Mucosa of rectum (tissue), 2 donors: ENCODE results near the gene PAPPA.

Experiments used
- H3K27ac ChIP-seq, 2 donors: one replicate each; pipeline ENCODE4 v1.7.0; 2013; ENCODE audit warnings: inconsistent platforms in 2 of 2, low read depth in 2 of 2, low read length in 2 of 2
- H3K27me3 ChIP-seq, 2 donors: one replicate each; pipeline ENCODE4 v1.7.0; 2013; ENCODE audit warnings: low read length in 2 of 2; ENCODE audit not compliant: control insufficient read depth in 2 of 2, insufficient read depth in 2 of 2
- H3K36me3 ChIP-seq, 2 donors: one replicate each; pipeline ENCODE4 v1.7.0; 2013; ENCODE audit warnings: low read length in 2 of 2; ENCODE audit not compliant: control insufficient read depth in 2 of 2, insufficient read depth in 2 of 2
- H3K4me1 ChIP-seq, 2 donors: one replicate each; pipeline ENCODE4 v1.7.0; 2013; ENCODE audit warnings: low read length in 2 of 2, mild to moderate bottlenecking in 1 of 2; ENCODE audit not compliant: control insufficient read depth in 2 of 2, insufficient read depth in 2 of 2
- H3K4me3 ChIP-seq, 2 donors: one replicate each; pipeline ENCODE4 v1.7.0; 2013; ENCODE audit warnings: low read length in 2 of 2
- H3K9ac ChIP-seq, 2 donors: one replicate each; pipeline ENCODE4 v1.7.0; 2013; ENCODE audit warnings: low read length in 2 of 2, low read depth in 1 of 2, mild to moderate bottlenecking in 1 of 2
- H3K9me3 ChIP-seq, 2 donors: one replicate each; pipeline ENCODE4 v1.7.0; 2013; ENCODE audit warnings: low read length in 2 of 2; ENCODE audit not compliant: control insufficient read depth in 2 of 2
- donor health status: healthy.
- donor health status: Normal muscosa, but diverticular disease.

The PAPPA gene

DNA sequence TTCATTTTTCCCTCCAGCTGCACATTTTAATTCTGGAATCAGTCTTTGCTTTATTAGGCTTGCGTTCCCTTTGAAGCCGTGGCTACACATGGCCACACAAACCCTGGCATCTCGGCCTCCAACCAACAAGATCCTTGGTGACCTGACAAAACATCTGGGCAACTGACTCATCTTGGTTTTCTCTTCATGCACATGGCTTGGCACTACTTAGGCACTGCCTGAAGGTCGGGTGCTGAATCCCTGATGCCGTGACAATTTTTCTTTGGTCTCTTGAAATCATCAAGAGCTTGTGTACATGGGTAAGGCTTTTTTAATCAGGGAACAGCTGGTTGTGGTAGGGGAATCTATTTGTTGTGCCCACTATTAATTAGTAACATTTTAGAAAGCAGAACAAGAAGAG is 16.0 kb upstream of the PAPPA start:
- Histone ChIP-seq H3K4me1 (no peaks in the 10 kb centered on the region), H3K27ac (no peak overlapping the region), H3K27me3 (no peaks in the 10 kb centered on the region), H3K4me3 (no peak overlapping the region), H3K9me3 (no peaks in the 10 kb centered on the region), H3K9ac (no peak overlapping the region), H3K36me3 (no peaks in the 10 kb centered on the region)

DNA sequence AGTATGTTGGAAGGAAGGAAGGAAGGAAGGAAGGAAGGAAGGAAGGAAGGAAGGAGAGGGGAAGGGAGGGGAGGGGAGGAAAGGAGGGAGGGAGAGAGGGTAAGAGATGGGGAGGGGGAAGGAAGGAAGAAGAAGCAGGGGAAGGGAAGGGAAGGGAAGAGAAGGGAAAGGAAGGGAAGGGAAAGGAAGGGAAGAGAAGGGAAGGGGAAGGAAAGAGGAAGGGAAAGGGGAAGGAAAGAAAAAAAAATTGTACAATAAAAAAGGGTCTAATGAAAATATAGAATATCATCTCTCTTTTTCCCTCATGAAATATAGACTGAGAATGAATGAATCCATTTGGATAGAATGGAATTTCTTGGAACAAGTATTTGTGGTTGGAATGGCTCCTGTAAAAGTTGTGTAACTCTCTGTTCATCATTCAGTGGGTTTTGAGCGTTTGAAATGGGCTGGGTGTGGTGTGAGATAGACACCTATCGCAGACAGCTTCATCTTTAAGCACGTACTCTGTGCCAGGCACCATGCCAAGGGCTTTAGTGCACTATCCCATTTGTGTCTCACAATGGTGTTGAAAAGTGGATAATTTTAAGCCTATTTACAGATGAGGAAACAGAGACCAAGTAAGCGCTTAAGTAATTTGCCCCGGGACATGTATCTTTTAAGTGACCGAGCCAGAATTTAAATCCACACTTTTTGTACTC is 11.6 kb upstream of the PAPPA start:
- Histone ChIP-seq H3K9me3 (no peaks in the 10 kb centered on the region), H3K36me3 (no peaks in the 10 kb centered on the region), H3K4me1 (no peaks in the 10 kb centered on the region), H3K27ac (no peak overlapping the region), H3K9ac (no peak overlapping the region), H3K27me3 (no peaks in the 10 kb centered on the region), H3K4me3 (no peak overlapping the region)

DNA sequence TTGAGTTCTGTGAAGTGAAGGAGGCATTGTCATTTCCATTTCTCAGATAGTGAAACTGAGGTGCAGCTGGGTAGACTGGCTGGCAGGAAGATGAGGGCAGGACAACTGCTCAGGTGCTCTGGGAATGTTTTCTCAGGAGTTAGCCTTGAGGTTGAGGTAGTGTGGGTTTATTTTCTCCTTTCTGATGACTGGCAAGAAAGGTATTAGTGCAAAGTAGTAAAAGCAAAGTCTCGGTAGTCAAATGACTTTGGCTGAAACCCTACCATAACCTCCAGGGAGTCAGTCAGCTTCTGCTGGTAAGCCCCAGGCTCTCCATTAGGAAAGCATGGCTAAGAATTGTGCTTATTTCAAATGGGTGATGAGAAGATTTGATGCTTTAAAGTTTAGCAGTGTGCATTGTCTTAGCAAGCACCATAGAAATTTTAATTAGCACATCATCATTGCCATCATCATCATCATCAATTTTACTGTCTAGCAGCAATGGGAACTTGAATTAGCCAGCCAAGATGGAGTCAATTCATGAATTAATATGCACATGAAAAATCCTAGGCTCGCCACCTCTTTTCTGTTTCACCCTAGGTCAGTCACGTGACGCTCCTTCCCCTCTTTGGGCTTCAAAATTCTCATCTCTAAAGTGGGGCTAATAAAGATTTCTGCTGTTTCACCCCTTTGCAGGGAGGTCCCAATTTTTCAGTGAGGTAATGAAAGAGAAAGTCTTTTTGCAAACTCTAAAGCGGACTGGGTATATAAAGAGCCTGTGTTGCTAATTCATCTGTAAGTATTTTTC is 10.7 kb upstream of the PAPPA start:
- no peak overlapping the region for H3K4me3 ChIP-seq
- no peaks in the 10 kb centered on the region for H3K9me3 ChIP-seq
- H3K27me3 ChIP-seq, result no peaks in the 10 kb centered on the region
- H3K36me3 ChIP-seq, result no peaks in the 10 kb centered on the region
- H3K27ac ChIP-seq, result no peak overlapping the region
- H3K4me1 ChIP-seq, result no peaks in the 10 kb centered on the region
- no peak overlapping the region for H3K9ac ChIP-seq

DNA sequence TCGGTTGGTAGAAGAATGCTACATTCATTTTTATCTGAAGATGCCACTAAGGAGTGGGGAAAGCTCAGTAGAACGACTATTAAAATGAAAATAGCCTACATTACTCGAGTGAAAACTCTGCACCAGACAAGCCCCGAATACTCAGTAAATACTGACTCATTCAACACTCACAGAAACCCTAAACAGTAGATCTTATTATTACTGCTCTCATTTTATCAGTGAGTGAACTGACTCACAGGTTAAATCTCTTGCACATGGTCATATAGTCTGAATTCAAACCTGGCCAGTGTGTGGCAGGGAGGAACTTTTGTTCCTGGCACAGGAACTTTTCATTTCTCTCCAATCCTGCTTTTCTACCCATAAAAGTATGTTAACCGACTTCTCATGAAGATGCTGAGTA is 9.6 kb upstream of the PAPPA start:
- no peaks in the 10 kb centered on the region for H3K36me3 ChIP-seq
- no peak overlapping the region for H3K27ac ChIP-seq
- H3K27me3 ChIP-seq, result no peaks in the 10 kb centered on the region
- no peaks in the 10 kb centered on the region for H3K9me3 ChIP-seq
- no peak overlapping the region for H3K4me3 ChIP-seq
- H3K4me1 ChIP-seq, result no peaks in the 10 kb centered on the region
- no peak overlapping the region for H3K9ac ChIP-seq

DNA sequence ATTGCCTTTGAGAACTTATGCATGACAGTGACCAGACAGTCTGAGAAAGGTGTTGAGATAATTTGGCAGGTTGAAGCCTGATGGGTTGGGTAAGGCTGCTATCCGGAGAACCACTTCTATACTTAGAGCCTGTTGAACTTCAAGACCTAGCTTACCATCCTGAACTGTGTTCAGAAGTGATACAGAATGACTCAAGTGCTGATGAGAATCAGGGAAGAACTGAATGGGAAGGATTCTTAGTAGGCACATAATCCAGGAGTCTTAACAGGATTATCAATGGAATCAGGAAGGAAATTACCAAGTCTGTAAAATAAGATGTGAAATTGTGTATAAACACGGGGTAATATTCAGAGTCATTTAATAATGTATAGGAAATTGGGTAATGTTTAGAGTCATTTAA is 9.0 kb upstream of the PAPPA start:
- Histone ChIP-seq H3K27me3 (no peaks in the 10 kb centered on the region), H3K4me1 (no peaks in the 10 kb centered on the region), H3K4me3 (no peak overlapping the region), H3K9ac (no peak overlapping the region), H3K9me3 (no peaks in the 10 kb centered on the region), H3K36me3 (no peaks in the 10 kb centered on the region), H3K27ac (no peak overlapping the region)

DNA sequence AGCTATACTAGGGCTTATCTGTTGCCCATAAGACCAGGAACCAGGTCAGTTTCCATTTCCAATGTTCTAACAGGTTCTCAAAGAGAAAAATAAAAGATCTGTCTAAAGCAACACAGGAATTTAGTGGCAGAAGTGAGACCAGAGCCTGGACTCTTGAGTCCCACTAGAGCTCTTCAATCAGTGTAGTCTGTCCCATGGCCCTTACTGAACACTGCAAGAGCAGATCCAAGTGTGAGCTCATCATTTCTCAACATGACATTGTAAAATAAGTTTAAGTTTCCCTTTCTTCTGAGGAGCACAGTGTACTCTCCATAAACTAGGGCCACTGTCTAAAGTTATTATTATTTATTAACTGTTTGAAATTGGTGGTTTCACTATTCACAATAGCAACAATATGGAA is 8.6 kb upstream of the PAPPA start:
- no peaks in the 10 kb centered on the region for H3K36me3 ChIP-seq
- H3K4me1 ChIP-seq, result no peaks in the 10 kb centered on the region
- no peaks in the 10 kb centered on the region for H3K27me3 ChIP-seq
- no peak overlapping the region for H3K4me3 ChIP-seq
- no peak overlapping the region for H3K9ac ChIP-seq
- H3K27ac ChIP-seq, result no peak overlapping the region
- H3K9me3 ChIP-seq, result no peaks in the 10 kb centered on the region

DNA sequence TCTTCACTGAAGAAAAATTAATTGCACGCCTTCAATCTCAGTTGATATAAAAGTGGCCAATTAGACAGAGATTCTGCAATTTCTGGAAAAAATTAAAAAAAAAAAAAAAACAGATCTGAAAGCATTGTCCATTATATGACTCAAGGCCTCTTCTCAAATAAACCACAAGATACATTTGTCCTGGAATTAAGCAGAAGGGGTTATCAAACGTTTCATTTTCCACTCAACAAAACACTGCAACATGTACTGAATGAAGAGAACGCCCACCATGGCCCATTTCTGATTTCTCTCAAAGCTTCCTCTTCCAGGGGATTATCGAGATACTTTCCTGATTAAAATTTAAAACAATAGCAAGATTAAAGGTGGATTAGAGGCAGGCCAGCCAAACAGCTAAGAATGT is 5.8 kb upstream of the PAPPA start:
- Histone ChIP-seq H3K9ac (no peak overlapping the region), H3K36me3 (no peaks in the 10 kb centered on the region), H3K4me3 (no peak overlapping the region), H3K27ac (no peak overlapping the region), H3K27me3 (peaks cover 3 to 9% of the 10 kb centered on the region in 2 donors), H3K9me3 (no peaks in the 10 kb centered on the region), H3K4me1 (no peaks in the 10 kb centered on the region)

DNA sequence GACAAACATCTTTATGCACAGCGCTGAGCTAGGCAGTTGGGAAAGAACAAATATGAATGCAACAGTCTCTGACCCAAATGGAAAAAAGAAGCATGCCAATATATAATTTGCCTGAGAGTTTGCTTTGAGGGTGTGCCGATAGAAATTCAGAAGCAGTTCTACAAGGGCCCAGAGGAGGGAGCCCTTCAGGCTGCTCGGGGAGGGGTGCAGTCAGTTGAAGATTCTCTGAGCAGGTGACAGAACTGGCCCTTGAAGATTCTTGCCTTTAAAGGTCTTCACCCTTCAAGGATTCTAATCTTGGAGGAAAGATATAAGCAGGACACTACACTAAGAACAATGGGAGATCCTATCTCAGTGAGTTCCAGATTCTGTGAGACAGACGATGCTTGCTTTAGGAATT is 3.7 kb upstream of the PAPPA start:
- H3K9ac ChIP-seq, result no peak overlapping the region
- no peaks in the 10 kb centered on the region for H3K4me1 ChIP-seq
- no peak overlapping the region for H3K27ac ChIP-seq
- peaks cover 8 to 19% of the 10 kb centered on the region in 2 donors for H3K27me3 ChIP-seq
- H3K4me3 ChIP-seq, result no peak overlapping the region
- no peaks in the 10 kb centered on the region for H3K36me3 ChIP-seq
- no peaks in the 10 kb centered on the region for H3K9me3 ChIP-seq

DNA sequence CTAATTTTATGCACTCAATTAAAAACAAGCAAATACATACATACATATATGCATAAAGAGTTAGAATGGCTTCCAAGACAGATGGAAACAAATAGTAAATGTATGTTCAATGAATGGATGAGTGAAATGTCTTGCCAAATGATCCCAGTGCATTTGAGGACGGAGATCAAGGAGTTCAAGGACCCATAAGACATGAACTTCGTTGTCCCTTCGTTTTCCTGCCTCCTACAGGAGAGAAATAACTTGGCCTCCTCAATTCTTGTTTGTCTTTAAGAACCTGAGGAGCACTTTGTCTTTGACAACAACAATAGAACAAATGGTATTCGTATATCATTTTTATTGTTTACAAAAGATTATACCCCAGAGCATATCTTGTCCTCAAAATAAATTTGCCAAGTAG is 2.4 kb upstream of the PAPPA start:
- Histone ChIP-seq H3K4me3 (no peak overlapping the region), H3K27ac (no peak overlapping the region), H3K9ac (no peak overlapping the region), H3K9me3 (no peaks in the 10 kb centered on the region), H3K4me1 (no peaks in the 10 kb centered on the region), H3K27me3 (peaks cover 17 to 31% of the 10 kb centered on the region in 2 donors), H3K36me3 (no peaks in the 10 kb centered on the region)

DNA sequence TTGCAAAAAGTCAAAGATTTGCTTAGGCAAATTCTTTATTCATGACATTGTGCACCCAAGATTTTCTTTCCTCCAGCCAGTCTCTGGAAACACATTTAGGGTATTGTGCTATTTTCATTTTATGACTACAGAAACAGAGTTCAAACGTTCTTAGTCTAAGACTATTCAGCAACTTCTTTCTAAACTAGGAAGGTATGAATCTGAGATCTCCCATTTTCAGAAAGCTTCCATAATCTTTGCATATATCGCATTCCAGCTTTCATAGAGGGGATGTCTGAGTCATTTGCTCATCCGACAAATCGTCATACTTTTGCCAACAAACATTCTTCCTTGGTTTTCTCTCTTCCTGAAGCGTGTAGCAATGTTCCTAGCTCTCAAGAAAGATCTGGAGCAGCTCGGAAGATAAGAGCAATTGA is 1.6 kb upstream of the PAPPA start:
- Histone ChIP-seq H3K4me3 (no peak overlapping the region), H3K27me3 (peaks cover 17 to 31% of the 10 kb centered on the region in 2 donors), H3K36me3 (no peaks in the 10 kb centered on the region), H3K4me1 (no peaks in the 10 kb centered on the region), H3K9me3 (no peaks in the 10 kb centered on the region), H3K27ac (no peak overlapping the region), H3K9ac (no peak overlapping the region)
